RWPE1 (cell line): ENCODE results near the gene MCEMP1.
A peak's percentile ranks its signal among the peaks of the same experiment; 100 is the strongest.

Experiments
- CTCF ChIA-PET: fragments of 350-600 bp; sonication (Branson Sonifier 250); formaldehyde crosslinking; extraction: SDS; loops from one replicate; lab custom pipeline; 2021; lab: Yijun Ruan, JAX
- POLR2A ChIA-PET: fragments of 400-600 bp; formaldehyde crosslinking; extraction: SDS; loops from one replicate; lab custom pipeline; 2020; ENCODE audit warnings: antibody characterized with exemption; ENCODE audit not compliant: low non-redundant PET; lab: Yijun Ruan, JAX
- DNase-seq: peaks from one replicate; pipeline ENCODE4 v3.0.0; 2012; ENCODE audit warnings: low spot score
- H3K27ac ChIP-seq: fragments of 450-650 bp; 2 replicates; pipeline ENCODE4 v1.5.1; 2017
- TF ChIP-seq, protein P1 (sequence below): fragments of 450-650 bp; conservative IDR thresholded peaks from 2 replicates; pipeline ENCODE4 v1.5.1; 2017; ENCODE audit warnings: low read depth, mild to moderate bottlenecking

The MCEMP1 gene, protein sequence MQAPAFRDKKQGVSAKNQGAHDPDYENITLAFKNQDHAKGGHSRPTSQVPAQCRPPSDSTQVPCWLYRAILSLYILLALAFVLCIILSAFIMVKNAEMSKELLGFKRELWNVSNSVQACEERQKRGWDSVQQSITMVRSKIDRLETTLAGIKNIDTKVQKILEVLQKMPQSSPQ

DNA sequence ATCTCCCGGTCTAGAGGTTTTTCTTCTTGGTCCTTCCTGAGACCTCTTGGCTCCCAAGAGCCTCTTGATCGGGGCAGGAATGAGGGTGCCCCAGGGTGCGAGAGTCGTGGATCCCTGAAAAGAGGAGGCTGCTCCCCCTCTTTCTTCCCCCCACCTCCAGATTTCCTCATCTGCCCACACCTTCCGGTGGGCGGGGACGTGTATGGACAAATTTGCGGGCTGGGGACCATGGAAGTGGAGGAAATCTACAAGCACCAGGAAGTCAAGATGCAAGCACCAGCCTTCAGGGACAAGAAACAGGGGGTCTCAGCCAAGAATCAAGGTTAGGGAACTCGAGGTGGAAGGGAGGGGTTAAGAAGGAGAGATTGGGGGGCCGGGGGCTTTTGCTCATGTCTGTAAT, at the start of gene MCEMP1:
Gene MCEMP1, plus strand, starts transcription at position 237 of the 400 bp plus-strand sequence. Its CDS starts 31 bp downstream, at position 268.
- no peak within 1 kb of the TSS for H3K27ac ChIP-seq
- POLR2A ChIA-PET, result interaction anchor here (0.6 kb wide), 1 partner anchor 10 kb away, joined by 5 read pairs; no protein-coding TSS in a partner anchor
- TF ChIP-seq, protein P1, sequence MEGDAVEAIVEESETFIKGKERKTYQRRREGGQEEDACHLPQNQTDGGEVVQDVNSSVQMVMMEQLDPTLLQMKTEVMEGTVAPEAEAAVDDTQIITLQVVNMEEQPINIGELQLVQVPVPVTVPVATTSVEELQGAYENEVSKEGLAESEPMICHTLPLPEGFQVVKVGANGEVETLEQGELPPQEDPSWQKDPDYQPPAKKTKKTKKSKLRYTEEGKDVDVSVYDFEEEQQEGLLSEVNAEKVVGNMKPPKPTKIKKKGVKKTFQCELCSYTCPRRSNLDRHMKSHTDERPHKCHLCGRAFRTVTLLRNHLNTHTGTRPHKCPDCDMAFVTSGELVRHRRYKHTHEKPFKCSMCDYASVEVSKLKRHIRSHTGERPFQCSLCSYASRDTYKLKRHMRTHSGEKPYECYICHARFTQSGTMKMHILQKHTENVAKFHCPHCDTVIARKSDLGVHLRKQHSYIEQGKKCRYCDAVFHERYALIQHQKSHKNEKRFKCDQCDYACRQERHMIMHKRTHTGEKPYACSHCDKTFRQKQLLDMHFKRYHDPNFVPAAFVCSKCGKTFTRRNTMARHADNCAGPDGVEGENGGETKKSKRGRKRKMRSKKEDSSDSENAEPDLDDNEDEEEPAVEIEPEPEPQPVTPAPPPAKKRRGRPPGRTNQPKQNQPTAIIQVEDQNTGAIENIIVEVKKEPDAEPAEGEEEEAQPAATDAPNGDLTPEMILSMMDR, result no peak
- CTCF ChIA-PET, result no interaction called here
- DNase-seq, result no peak

DNA sequence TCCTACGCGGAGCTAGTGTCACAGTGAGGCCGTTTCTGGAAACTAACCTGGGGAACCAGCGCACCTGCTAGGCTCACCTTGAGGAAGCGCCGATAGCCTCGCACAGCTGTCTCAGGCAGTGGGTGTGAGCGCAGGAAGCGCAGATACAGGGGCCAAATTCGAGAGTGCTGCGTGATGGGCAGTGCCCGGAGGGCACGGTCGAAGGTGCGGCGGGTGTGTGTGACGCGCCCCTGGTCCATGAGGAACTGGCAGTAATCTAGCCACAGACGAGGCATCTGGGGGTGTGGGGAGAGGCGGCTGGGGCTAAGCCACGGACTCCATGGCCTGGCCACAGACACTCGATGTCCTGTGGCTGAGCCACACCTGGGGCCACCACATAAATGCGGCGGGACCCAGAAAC, 49.7 kb upstream of the MCEMP1 start:
- TF ChIP-seq, protein P1, result no peak
- POLR2A ChIA-PET, result no interaction called here
- CTCF ChIA-PET, result interaction anchor here (1.1 kb wide), 1 partner anchor 9 kb away, joined by 3 read pairs; no protein-coding TSS in a partner anchor
- no peak overlapping the region for H3K27ac ChIP-seq
- DNase-seq, result no peak

DNA sequence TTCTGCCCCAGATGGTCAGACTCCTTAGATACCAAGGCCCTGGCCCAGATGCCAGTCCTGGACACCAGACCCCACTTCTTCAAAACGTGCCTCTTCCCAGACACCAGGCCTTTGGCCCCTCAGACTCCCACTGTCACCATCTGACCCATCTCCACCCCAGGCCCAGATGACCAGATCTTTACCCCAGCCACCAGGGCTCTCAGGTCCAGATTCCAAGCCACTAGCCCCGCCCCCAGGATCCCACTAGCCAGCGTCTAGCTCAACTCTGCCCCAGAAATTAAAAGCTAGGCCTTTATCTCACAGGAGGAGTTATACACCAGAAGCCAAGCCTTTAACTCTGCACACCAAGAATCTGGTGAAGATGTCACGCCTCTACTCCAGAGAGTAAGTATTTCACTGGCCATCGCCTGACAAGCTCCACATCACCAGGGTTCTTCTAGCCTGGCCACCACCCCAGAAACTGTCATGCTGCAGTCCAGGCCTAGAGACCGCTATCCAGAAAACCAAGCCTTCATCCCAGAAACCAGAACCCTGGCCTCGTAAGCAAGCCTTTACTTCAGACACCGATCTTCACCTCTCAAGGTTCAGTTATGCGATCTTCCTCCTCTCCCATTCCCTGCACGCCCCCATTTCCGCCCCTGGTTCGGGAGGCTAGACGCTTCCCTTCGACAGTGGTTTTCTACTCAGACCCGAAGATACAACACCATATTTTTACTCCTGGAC, 48.1 kb upstream of the MCEMP1 start:
- POLR2A ChIA-PET, result interaction anchor here (0.8 to 1.7 kb wide), 3 partner anchors 9 to 182 kb away, joined by 3 to 5 read pairs (median 4); no protein-coding TSS in a partner anchor
- TF ChIP-seq, protein P1, result no peak
- CTCF ChIA-PET, result interaction anchor here (1.8 kb wide), 1 partner anchor 61 kb away, joined by 9 read pairs; no protein-coding TSS in a partner anchor
- DNase-seq, result no peak
- peak overlapping the region; percentile 64 for H3K27ac ChIP-seq

DNA sequence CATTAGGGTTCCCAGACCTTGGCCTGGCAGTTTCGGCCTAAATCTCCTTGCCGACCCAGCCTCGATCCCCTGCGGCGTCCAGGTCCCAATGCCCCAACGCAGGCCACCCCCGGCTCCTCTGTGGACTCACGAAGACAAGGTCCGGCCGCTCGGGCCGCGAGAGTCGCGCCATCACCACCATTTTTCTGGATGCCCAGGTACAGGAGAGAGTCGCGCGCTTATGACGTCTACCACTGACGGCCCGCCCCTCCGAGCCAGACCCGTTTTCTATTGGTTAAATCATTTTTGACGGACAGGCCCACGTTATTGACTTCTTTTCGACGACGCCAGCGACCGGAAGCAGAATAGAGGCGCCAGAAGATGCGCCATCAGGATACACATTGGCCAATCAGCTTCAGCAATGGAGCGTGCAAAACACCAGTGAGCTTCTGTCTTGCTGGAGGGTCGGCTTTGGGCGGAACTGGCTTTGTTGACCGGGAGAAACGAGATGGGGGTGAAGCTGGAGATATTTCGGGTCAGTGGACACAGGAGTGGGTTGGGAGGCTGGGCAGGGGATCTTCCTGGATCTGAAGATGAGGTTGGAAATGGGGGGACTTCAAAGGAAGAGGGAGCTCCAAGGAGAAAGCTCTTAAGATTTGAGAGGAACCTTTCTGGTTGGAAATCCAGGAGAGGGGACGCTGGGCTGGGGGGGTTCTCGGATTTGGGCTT, 47.4 kb upstream of the MCEMP1 start, which contains the start of the genes PET100 and XAB2:
Gene PET100, plus strand, starts transcription at position 447 of the 708 bp plus-strand sequence. Its CDS starts 41 bp downstream, at position 488.
Gene XAB2, minus strand, starts transcription at position 199 of the 708 bp plus-strand sequence. Its CDS starts 18 bp downstream, at position 181.
- ChIA-PET CTCF (interaction anchor here (1.8 kb wide), 1 partner anchor 61 kb away, joined by 9 read pairs; no protein-coding TSS in a partner anchor), POLR2A (interaction anchor here (0.6 to 1.7 kb wide), 4 partner anchors 10 to 182 kb away, joined by 3 to 5 read pairs (median 4); no protein-coding TSS in a partner anchor)
- TF ChIP-seq, protein P1, result no peak
- peak; percentile 99 for DNase-seq
- peak within 1 kb of the TSS; percentile 64 for H3K27ac ChIP-seq

DNA sequence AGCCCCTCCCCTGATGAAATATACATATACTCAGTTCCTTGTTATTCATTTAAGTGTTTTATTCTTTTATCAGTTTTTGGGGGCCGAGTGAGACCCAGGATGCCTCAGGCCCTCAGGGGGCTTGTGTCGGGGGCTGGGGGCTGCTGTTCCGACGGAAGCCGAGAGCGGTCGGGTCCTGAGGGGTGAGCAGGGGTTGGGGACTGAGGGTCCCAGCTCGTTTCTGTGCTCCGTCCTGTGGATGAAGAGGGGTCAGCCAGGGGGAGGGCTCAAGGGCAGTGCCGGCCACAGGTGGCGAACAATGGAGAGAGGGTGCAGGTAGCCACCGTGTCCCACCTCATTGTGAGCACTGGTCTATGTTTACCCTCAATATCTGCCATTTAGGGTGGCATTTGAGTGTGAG, 45.3 kb upstream of the MCEMP1 start:
- ChIA-PET CTCF (no interaction called here), POLR2A (no interaction called here)
- TF ChIP-seq, protein P1, result no peak
- H3K27ac ChIP-seq, result no peak overlapping the region
- no peak for DNase-seq
